ENCODE results near the gene ARIH1. TPM values are rescaled to one million over a fixed set of nuclear protein-coding genes. Genes with fewer than 3 reads are reported as not detected.

ARIH1 gene
- total RNA-seq, 2 experiments from 2014 or later, result 133 to 138 TPM

- Mint-ChIP-seq H3K27ac (peak overlapping the region; percentile 18), H3K27me3 (no peaks in the 10 kb centered on the region), H3K4me1 (peaks cover 16% of the 10 kb centered on the region), H3K9me3 (no peaks in the 10 kb centered on the region), H3K4me3 (no peak overlapping the region), H3K36me3 (ENCODE audit: low read depth) (peaks cover 13% of the 10 kb centered on the region)
- ChIA-PET CTCF (interaction anchor here (1.7 kb wide), 1 partner anchor 14 kb away, joined by 4 read pairs; no protein-coding TSS in a partner anchor), POLR2A (no interaction called here)
- no peak for DNase-seq
These were observed 15.9 kb downstream of the ARIH1 start for GRCh38 chr15:72489943-72490554.

DNA sequence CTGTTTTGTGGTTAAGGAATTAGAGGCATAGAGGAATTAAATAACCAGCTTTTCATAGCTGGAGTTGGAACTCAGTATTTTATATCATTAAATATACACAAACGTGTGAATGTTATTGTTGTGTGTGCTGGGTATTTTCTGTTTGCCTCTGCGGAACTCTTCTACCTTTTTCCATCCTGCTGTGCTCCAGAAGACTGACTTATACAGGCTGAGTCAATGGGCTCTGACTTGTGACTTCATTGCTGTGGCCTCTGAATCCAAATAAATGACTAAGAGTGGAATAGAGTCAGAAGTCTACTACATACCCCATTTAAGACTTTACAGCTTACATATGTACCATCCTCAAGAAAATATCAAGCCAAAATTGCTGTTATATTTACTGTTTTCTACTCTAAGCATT, 17.6 kb downstream of the ARIH1 start:
- Mint-ChIP-seq H3K4me1 (peaks cover 16% of the 10 kb centered on the region), H3K27me3 (no peaks in the 10 kb centered on the region), H3K9me3 (no peaks in the 10 kb centered on the region), H3K27ac (no peak overlapping the region), H3K36me3 (ENCODE audit: low read depth) (peaks cover 10% of the 10 kb centered on the region), H3K4me3 (no peak overlapping the region)
- no peak for DNase-seq
- ChIA-PET POLR2A (no interaction called here), CTCF (interaction anchor here (3.5 kb wide), 1 partner anchor 18 kb away, joined by 11 read pairs; the partner anchor contains the start of gene ARIH1)

DNA sequence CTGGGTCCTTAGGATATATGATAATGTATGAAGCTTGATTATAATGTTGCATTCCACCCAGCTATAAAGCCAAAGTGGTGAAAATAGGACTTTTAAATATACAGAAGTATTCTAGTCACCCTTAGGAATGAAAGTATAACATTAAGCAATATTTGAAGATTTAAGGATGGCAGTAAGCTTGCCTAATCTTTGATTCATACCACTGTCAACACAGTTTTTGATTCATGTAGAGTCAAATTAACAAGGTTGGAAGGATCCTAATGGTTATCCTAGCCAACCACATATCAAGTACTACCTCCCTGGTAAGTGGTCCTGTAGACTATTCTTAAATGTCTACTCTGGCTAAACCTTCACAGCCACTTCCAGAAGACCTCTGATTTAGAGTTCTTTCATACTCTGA, 18.6 kb downstream of the ARIH1 start:
- no peak overlapping the region for H3K27ac Mint-ChIP-seq
- peaks cover 13% of the 10 kb centered on the region for H3K4me1 Mint-ChIP-seq
- H3K4me3 Mint-ChIP-seq, result no peak overlapping the region
- CTCF ChIA-PET, result interaction anchor here (3.5 kb wide), 1 partner anchor 19 kb away, joined by 11 read pairs; the partner anchor contains the start of gene ARIH1
- peaks cover 7% of the 10 kb centered on the region for H3K36me3 Mint-ChIP-seq (ENCODE audit: low read depth)
- no peaks in the 10 kb centered on the region for H3K9me3 Mint-ChIP-seq
- H3K27me3 Mint-ChIP-seq, result no peaks in the 10 kb centered on the region
- DNase-seq, result no peak
- POLR2A ChIA-PET, result interaction anchor here (0.8 to 0.9 kb wide), 2 partner anchors 17 to 201 kb away, joined by 3 read pairs; no protein-coding TSS in a partner anchor

- Mint-ChIP-seq H3K27me3 (no peaks in the 10 kb centered on the region), H3K4me1 (peaks cover 10% of the 10 kb centered on the region), H3K4me3 (no peak overlapping the region), H3K9me3 (no peaks in the 10 kb centered on the region), H3K27ac (no peak overlapping the region), H3K36me3 (ENCODE audit: low read depth) (peaks cover 5% of the 10 kb centered on the region)
- POLR2A ChIA-PET, result interaction anchor here (0.9 kb wide), 1 partner anchor 201 kb away, joined by 3 read pairs; no protein-coding TSS in a partner anchor
- DNase-seq, result no peak
- CTCF ChIA-PET, result interaction anchor here (0.7 to 3.5 kb wide), 2 partner anchors 20 to 38 kb away, joined by 3 to 11 read pairs; partner anchors contain the start of gene ARIH1
These were observed 19.1 kb downstream of the ARIH1 start for GRCh38 chr15:72493220-72493619.

- no peak for DNase-seq
- Mint-ChIP-seq H3K9me3 (no peaks in the 10 kb centered on the region), H3K27ac (no peak overlapping the region), H3K4me1 (peaks cover 8% of the 10 kb centered on the region), H3K36me3 (ENCODE audit: low read depth) (peaks cover 6% of the 10 kb centered on the region), H3K4me3 (no peak overlapping the region), H3K27me3 (no peaks in the 10 kb centered on the region)
- ChIA-PET POLR2A (no interaction called here), CTCF (interaction anchor here (0.7 to 2.4 kb wide), 4 partner anchors 10 to 105 kb away, joined by 3 to 7 read pairs (median 4); no protein-coding TSS in a partner anchor)
These were observed 20.9 kb downstream of the ARIH1 start for GRCh38 chr15:72495007-72495406.

GRCh38 chr15:72496783-72497182, 22.7 kb downstream of the ARIH1 start:
- H3K9me3 Mint-ChIP-seq, result no peaks in the 10 kb centered on the region
- no peaks in the 10 kb centered on the region for H3K27me3 Mint-ChIP-seq
- H3K27ac Mint-ChIP-seq, result no peak overlapping the region
- POLR2A ChIA-PET, result interaction anchor here (0.6 kb wide), 1 partner anchor 21 kb away, joined by 3 read pairs; no protein-coding TSS in a partner anchor
- no peak overlapping the region for H3K4me3 Mint-ChIP-seq
- DNase-seq, result no peak
- CTCF ChIA-PET, result interaction anchor here (0.6 kb wide), 1 partner anchor 297 kb away, joined by 3 read pairs; no protein-coding TSS in a partner anchor
- H3K36me3 Mint-ChIP-seq (ENCODE audit: low read depth), result peaks cover 3% of the 10 kb centered on the region
- peaks cover 6% of the 10 kb centered on the region for H3K4me1 Mint-ChIP-seq

- POLR2A ChIA-PET, result interaction anchor here (0.6 kb wide), 1 partner anchor 22 kb away, joined by 3 read pairs; no protein-coding TSS in a partner anchor
- Mint-ChIP-seq H3K27ac (no peak overlapping the region), H3K36me3 (ENCODE audit: low read depth) (peaks cover 3% of the 10 kb centered on the region), H3K4me3 (no peak overlapping the region), H3K27me3 (no peaks in the 10 kb centered on the region), H3K4me1 (peaks cover 6% of the 10 kb centered on the region), H3K9me3 (no peaks in the 10 kb centered on the region)
- CTCF ChIA-PET, result no interaction called here
- DNase-seq, result no peak
These were observed 23.3 kb downstream of the ARIH1 start for GRCh38 chr15:72497402-72497801.

DNA sequence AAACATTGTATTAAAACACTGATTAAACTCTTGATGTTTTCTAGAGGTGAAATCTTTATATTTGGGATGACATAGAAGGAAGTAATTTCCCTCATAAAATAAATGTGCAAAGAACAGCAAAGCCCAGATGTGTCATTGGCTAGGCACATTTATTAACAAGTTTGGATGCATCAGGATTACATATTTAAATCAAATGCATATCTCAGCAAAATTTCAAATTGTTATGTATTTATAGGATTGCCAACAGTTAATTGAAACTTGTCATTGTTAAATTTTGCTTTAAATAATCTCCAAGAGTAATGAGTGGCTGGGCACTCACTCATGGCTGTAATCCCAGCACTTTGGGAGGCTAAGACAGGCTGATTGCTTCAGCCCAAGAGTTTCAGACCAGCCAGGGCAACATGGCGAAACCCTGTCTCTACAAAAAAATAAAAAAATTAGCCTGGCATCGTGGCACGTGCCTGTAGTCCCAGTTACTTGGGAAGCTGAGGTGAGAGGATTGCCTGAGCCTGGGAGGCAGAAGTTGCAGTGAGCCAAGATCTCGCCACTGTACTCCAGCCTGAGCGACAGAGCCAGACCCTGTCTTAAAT, 28.2 kb downstream of the ARIH1 start:
- CTCF ChIA-PET, result no interaction called here
- POLR2A ChIA-PET, result no interaction called here
- DNase-seq, result no peak
- H3K9me3 Mint-ChIP-seq, result no peaks in the 10 kb centered on the region
- H3K4me1 Mint-ChIP-seq, result peaks cover 28% of the 10 kb centered on the region
- no peak overlapping the region for H3K27ac Mint-ChIP-seq
- no peaks in the 10 kb centered on the region for H3K27me3 Mint-ChIP-seq
- H3K36me3 Mint-ChIP-seq (ENCODE audit: low read depth), result peaks cover 11% of the 10 kb centered on the region
- no peak overlapping the region for H3K4me3 Mint-ChIP-seq

DNA sequence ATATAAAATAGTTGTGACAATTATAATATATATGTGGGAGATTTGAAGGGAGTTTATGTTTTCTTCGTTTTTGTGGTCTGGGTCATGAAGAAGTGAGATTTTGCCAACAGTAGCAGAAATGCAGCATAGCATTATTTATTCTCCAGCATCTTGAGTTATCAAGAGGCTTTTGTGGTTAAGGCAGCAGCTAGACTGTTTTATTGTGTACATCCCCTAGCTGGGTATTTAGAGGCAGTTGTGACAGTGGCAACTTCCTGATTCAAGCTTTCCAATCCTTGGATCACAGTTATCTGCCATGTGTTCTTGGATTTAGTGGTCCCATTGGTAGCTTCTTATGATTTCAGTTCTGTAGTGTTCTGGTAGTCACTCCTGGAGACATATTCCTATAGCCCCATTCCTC, 29.0 kb downstream of the ARIH1 start:
- DNase-seq, result no peak
- H3K4me1 Mint-ChIP-seq, result peaks cover 28% of the 10 kb centered on the region
- H3K4me3 Mint-ChIP-seq, result no peak overlapping the region
- no peaks in the 10 kb centered on the region for H3K27me3 Mint-ChIP-seq
- H3K36me3 Mint-ChIP-seq (ENCODE audit: low read depth), result peaks cover 11% of the 10 kb centered on the region
- no peaks in the 10 kb centered on the region for H3K9me3 Mint-ChIP-seq
- POLR2A ChIA-PET, result interaction anchor here (1.0 kb wide), 1 partner anchor 127 kb away, joined by 3 read pairs; the partner anchor contains the start of gene HEXA
- CTCF ChIA-PET, result no interaction called here
- no peak overlapping the region for H3K27ac Mint-ChIP-seq

DNA sequence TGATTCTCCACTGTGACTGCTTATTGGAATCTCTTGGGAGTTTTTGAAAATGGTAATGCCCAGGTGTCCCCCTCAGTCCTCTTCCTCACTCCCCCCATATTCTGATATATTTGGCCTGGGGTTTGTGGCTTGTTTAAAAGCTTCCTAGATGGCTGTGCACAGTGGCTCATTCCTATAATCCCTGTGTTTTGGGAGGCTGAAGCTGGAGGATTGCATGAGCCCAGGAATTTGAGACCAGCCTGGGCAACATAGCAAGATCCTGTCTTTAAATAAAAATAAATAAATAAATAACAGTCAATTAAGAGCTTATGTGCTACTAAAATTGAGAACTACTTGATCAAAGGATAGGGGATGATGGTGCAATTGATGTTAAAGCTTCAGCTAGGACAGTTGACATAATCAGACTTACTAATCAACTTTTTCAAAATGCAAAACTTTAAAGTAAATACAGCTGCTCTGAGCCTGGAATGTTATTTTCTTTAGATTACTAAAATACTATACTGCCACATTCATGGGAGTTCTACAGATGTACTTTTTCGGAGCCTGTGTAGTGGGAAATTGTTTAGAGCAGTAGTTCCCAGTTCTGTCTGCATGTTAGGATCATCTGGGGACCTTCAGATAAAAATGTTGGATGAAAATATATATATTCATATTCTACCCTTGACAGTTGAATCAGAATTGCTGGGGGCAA, 33.4 kb downstream of the ARIH1 start:
- Mint-ChIP-seq H3K4me3 (no peak overlapping the region), H3K4me1 (peaks cover 29% of the 10 kb centered on the region), H3K9me3 (no peaks in the 10 kb centered on the region), H3K27me3 (no peaks in the 10 kb centered on the region), H3K27ac (no peak overlapping the region), H3K36me3 (ENCODE audit: low read depth) (peaks cover 10% of the 10 kb centered on the region)
- POLR2A ChIA-PET, result no interaction called here
- CTCF ChIA-PET, result no interaction called here
- no peak for DNase-seq

DNA sequence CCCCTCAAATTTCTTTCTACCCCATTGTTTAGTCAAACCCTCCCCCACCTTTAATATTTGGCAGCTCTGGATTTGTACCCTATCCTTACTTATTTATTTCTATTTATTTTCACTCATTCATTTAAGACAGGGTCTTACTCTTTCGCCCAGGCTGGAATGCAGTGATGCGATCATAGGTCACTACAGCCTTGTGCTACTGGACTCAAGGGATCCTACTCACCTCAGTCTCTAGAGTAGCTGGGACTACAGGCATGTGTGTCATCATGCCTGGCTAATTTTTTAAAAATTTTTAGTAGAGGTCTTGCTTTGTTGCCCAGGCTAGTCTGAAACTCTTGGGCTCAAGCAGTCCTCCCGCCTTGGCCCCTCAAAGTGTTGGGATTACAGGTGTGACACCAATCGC, 35.4 kb downstream of the ARIH1 start:
- DNase-seq, result no peak
- Mint-ChIP-seq H3K36me3 (ENCODE audit: low read depth) (peaks cover 10% of the 10 kb centered on the region), H3K27me3 (no peaks in the 10 kb centered on the region), H3K4me3 (no peak overlapping the region), H3K4me1 (peaks cover 12% of the 10 kb centered on the region), H3K27ac (no peak overlapping the region), H3K9me3 (no peaks in the 10 kb centered on the region)
- CTCF ChIA-PET, result interaction anchor here (0.7 kb wide), 1 partner anchor 37 kb away, joined by 4 read pairs; no protein-coding TSS in a partner anchor
- POLR2A ChIA-PET, result interaction anchor here (0.6 kb wide), 1 partner anchor 10 kb away, joined by 4 read pairs; no protein-coding TSS in a partner anchor

DNA sequence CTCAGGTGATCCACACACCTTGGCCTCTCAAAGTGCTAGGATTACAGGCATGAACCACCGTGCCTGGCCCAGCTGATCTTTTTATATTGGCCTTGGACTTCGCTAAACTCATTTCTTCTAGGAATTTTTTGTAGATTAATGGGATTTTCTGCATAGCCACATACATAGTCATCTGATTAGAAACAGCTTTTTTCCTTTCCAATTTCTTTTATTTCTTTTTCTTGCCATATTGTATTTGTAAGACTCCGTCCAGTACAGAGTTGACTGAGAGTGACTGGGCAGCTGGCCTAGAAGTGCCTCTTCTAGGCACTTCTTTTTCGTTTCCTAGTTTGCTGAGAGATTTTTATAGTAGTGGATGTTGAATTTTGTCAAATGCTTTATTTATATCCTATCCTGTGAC, 37.4 kb downstream of the ARIH1 start:
- ChIA-PET POLR2A (no interaction called here), CTCF (no interaction called here)
- H3K36me3 Mint-ChIP-seq (ENCODE audit: low read depth), result peaks cover 7% of the 10 kb centered on the region
- H3K27ac Mint-ChIP-seq, result no peak overlapping the region
- no peaks in the 10 kb centered on the region for H3K9me3 Mint-ChIP-seq
- no peak overlapping the region for H3K4me3 Mint-ChIP-seq
- DNase-seq, result no peak
- H3K4me1 Mint-ChIP-seq, result peaks cover 7% of the 10 kb centered on the region
- no peaks in the 10 kb centered on the region for H3K27me3 Mint-ChIP-seq
